Measurements from ENCODE around the gene MSH5.
"Not testable (repeated sequence)": the region's sequence is repeated elsewhere in the genome, so short reads cannot be mapped to it uniquely, and the experiment has no call there.

Gene MSH5

DNA sequence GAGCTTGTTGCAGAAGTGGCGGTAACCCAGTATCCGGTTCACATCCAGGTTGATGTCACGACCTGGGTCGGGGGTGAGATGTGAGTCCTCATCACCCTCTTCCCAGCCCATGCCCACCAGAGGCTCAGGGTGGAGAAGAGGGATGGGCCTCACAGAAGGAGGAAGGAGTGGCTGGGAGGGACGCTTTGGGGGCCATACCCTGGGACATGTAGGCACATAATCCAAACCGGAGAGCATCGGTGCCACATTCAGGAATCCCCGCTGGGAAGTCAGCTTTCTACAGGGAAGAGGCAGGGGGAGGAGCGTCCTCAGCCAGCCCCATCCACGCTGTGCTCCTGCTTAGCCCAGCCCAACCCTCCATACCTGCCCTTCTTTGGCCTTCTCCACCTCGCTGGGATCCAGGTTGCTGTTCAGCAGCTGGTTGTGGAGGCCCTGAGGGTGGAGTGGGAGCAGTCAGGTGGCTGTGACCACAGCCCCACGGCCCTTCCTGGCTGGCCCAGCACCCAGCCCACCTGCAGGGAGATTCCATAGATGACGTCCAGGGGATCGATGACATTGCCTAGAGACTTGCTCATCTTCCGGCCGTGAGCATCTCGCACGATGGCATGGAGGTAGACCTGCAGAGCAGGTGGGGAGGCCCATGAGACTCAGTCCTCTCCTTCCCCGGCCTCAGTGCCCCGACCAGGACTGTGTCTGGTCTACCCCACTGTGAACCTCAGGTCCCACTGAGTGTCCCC, 40.9 kb downstream of the MSH5 start:
- FAIRE-seq: no peak

DNA sequence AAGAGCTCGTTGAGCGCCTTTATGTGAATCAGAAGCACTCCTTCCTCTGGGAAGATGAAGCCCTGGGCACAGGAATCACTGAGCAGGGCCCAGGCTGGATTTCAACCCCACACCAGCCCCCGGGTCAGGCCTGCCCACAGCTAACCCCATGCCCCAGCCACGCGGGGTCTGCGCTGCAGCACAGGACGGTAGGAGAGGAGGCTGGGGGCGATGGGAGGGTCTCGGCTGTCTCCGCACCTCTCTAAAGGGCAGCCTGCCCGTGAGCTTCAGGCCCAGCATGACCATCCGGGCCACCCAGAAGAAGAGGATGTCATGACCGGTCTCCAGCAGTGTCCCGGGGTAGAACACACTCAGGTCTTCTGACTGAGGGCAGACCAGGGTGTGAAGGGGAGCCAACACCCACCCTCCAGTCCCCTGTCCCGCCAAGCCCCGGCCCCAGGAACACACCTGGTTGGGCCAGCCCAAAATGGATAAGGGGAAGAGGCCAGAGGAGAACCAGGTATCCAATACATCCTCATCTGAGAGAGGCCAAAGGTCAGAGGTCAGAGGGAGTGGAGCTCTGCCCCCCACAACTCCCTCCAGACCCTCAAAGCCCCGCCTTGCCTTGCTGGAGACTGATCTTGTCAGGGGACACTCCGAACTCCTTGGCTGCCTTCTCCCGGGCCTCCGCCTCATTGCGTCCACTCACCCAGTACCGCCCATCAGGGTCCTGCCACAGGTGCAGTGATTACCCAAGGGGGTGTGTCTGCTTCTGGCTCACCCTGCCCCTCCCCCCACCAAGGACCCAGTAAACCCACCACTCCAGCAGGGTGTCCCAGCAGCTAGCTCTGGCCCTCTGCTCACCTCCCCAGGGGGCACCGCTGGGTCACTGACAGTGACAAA, 41.7 kb downstream of the MSH5 start:
- FAIRE-seq: no peak

DNA sequence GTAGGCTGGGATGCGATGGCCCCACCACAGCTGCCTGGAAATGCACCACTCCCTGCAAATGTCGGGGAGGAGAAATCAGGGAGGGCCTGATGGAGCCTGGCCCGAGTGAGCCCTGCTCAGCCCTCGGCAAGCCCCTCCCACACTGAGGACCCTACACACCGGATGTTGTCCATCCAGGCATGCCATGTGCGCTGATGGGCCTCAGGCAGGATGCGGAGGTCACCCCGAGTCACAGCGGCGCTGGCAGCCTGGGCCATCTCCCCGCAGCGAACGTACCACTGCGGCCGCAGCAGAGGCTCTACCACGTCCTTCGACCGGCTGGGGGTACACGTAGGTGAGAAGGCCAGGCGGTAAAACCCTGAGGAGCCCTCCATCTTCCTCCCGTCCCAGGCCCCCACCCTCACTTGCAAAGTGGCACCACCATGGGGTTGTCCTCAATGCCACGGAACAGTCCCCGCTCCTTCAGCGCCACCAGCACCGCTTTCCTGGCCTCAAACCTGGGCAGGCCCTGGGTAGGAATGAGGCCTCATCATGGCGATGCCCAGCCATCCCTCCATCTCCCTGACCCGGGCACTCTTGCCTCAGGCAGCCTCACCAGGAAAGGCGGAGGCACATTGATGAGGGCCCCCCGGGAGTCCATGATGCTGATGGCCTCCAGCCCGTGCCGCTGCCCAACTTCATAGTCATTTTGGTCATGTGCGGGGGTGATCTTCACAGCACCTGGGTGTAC, 42.5 kb downstream of the MSH5 start:
- no peak for FAIRE-seq

DNA sequence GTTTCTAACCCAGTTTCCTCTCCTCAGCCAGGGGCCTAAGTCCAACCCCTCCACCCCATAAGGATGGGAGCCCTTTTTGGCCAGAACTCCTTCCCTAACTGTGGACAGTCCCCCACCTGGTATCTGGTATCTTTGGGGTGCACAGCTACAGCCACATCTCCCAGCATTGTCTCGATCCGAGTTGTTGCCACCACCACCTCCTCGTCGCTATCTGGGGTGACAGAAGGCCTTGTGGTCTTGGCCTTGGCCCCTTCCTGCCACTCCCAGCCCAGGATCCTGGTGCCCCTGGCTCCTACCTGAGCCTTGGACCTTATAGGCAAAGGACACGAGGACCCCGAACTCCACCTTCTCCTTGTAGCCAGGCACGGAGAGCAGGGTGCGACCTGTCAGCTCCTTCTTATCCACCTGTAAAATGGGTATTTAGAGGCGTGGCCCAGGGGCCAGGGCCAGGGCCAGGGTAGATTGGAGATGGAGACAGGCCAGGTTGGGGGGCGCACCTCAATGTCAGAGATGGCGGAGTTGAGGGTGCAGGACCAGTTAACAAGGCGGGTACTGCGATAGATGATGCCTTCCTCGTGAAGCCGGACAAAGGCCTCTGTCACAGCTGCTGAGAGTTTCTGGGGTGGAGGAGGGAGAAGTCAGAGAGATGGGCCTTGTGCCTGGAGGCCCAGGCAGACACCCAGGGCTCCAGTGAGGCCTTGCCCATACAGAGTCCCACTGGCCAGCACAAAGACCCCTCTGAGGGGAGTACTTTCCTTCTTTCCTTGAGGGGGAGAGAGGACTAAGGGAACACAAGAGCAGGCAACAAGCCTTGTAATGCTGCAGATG, 44.5 kb downstream of the MSH5 start:
- no peak for FAIRE-seq

DNA sequence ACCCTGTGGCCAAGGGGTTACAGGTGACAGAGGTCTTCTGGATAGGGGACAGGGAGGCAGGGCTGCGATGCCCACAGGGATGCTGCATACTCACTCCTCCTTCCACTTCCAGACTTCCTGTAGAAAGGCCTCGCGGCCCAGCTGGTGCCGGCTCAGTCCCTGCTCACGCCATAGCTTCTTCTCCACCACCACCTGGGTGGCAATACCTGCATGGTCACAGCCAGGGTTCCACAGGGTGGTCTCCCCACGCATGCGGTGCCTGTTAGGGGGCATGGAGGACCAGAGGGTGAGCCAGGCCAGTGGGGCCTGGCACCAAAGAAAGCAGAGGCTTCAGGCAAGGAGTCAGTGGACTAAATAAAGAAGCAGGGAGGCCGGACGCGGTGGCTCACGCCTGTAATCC, 45.7 kb downstream of the MSH5 start:
- FAIRE-seq: no peak

DNA sequence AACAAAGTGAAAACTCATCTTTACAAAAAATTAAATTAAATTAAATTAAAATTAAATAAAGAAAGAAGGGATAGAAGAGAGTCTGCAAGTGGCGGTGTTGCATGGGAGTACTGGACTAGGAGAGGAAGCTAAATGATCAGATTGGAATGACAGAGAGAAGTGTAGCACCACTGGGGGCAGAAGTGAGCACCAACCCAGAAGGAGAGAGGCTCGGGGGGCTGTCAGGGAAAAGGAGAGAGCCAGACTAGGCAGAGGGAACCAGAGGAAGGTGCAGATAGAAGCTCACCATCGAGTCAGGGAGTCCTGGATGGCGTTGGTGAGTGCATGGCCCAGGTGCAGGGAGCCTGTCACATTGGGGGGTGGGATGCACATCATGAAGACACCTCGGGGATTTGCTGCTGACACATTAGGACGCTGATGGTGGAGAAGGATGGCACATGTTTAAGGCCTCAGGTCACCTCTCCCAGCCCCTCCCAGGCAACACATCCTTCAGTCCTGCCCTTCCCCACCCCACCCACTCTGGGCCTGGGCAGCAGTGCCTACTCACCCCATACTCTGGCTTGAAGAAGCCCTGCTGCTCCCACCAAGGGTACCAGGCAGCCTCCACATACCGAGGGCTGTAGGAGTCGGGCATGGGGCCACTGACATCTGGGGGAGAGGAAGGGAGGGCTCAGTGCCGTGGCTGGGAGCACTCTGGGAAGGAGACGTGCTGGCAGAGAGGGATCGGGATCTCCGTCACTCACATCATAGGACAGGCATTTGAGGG, 51.7 kb downstream of the MSH5 start:
- no peak for FAIRE-seq

DNA sequence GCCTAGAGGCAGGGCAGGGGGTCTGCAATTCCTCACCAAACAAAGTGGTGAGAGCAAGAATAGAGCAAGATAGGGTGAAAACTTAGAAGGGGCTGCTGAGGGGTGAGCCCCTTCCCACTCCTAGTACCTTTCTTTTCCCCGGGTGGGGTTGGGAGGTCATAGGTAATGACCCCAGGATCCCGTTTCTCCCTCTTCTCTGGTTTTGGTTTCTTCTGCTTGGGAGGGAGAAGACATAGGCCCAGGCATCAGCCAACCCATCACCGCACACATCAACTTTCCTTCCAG, 52.2 kb downstream of the MSH5 start:
- FAIRE-seq: no peak

DNA sequence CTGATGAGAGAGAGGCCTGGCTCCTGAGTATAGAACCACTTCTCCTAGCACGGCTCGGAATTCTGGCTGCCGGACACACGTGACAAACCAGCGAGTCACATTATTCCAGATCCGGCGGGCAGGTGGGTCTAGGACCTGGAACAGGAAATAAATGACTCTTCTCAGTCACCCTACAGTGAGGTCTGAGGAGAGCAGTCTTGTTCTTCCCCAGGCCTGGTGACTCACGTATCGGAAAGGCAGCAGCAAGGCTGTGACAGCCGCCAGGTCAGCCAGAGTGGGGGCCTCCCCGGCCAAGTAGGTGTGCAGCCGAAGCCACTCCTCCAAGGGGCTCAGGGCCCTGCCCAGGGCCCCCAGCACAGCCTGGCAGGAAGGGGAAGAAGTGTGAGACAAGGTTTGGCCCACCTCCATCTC, 53.0 kb downstream of the MSH5 start:
- FAIRE-seq: no peak

DNA sequence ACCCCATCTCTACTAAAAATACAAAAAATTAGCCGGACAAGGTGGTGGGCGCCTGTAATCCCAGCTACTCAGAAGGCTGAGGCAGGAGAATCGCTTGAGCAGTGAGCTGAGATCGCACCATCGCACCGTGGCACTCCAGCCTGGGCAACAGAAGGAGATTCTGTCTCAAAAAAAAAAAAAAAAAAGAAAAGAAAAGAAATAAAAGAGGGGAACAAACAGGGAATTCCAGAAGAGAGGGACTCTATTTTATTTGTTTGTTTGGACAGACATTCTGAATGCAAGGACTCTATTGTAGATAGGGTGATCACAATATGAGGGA, 54.1 kb downstream of the MSH5 start:
- not testable (repeated sequence) for FAIRE-seq

DNA sequence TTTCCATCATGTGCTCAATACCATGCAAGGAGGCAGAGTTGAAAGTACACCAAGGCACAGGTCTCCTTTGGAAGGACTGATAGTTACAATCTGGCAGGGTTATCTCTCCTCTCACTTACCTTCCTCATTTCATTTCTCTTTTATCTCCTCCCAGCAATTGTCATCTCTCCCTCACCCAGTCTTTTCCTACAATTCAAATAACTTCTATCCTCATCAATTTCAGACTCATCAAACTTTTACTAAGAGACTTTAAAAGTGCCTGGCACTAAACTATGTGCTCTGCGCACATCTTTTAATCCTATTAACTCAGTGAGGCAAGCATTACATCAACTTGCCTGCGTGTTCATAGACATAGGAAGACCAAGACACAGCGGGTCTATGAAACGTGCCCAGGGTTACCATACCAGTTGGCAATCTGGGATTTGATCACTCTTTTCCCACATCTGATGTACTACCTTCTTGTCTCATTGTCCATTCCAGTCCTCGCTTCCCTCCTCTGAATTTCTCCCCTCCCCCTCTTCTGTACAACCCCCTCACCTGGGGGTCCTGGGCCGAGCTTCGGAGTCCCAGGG, 54.6 kb downstream of the MSH5 start:
- FAIRE-seq: no peak

DNA sequence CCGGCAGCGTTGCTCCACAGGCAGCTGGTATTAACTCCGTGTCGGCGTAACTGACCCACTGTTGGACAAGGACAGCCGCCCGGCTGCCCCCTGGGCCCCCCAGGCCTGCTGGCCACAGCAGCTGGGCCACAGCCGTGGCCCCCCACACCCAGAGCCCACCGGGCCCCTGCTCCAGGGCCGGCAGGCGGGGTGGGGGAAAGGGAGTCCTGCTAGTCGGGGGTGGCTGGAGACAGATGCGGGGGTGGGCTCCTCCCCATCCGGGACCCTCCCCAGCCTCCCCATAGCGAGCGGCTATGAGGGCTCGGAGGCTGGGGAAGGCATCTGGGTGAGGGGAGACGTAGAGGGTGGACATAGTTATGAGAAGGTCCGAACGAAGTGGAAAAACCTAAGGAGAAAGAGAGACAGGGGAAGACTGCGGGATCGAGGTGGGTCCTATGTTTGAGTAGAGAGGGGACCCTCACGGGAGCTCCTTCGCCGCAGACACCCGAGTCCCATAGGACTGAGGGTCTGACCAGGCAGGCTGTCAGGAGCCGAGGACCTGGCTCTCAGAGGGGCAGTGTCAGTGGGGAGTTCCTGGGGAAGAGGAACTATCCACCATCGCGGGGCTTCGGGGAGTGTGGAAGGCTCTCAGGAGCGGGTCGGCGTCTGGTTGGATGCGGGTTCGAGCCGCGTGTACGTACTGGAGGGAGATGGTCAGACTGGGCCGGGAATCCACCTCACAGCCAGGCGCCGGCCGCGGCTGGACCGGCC, 55.2 kb downstream of the MSH5 start:
- FAIRE-seq: no peak

DNA sequence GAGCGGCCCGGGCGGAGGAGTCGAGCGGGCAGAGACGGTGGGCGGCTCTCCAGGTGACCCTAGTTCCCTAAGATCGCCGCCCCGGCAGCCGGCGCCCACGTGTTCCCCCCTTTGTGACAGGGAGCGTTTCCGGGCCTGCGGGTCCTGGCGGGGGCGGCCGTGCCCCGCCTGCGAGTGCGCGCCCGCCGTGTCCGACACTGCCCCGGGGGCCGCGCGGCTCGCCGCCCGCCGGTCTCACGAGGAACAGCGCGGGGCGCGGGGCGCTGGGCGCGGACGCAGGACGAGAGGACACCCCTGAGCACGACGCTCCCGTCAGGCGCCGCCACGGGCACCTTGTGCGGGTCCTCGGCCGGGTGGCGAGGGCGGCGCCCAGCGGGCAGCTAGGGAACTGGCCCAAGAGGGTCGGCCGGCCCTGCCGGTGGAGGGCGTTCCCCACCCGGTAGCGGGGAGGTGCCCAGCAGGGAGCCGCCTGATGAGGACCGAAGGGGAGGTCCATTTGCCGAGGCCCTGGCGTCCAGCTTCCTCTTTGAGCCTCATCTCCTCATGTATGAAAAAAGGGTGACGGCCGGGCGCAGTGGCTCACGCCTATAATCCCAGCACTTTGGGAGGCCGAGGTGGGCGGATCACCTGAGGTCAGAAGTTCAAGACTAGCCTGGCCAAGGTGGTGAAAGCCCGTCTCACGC, 56.0 kb downstream of the MSH5 start, which contains the start of gene VARS1:
TSS of gene VARS1 (minus strand) at position 137 of the 683 bp plus-strand sequence. CDS start 535 bp downstream, outside the sequence.
- no peak for FAIRE-seq

DNA sequence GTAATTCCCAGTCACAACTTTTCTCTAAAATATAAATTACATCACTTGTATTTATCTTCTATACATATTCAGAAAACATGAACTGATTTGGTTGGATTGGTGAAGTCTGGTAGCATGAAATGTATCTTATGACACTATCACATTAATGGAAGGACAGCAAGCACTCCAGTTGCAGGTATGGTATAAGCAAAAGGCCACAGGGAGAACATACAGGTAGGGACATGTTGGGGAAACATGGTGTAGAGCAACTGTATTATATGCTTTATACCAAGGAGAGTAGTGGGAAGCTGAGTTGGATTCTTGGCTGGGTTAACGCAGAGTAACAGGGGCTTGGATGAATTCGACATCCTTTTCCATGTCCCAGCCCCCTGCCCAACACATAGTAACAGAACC, 57.2 kb downstream of the MSH5 start:
- no peak for FAIRE-seq

DNA sequence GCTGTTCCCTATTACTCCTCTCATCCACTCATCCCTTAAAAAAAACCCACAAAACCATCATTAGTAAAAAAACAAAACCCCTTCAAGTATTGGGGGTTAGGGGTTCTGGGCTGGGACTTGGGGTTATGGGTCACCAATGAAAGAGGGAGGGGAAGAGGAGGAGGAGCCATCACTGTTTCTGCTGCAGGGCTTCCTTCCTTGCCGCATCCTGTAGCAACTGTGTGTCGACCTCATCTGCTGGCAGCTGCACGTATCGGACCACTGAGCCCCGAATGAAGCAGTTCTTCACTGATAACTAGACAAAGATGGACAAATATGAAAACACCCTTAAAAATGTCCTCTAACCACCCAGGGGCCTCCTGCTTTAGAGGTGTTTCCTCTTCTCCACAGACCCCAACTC, 57.8 kb downstream of the MSH5 start:
- no peak for FAIRE-seq

DNA sequence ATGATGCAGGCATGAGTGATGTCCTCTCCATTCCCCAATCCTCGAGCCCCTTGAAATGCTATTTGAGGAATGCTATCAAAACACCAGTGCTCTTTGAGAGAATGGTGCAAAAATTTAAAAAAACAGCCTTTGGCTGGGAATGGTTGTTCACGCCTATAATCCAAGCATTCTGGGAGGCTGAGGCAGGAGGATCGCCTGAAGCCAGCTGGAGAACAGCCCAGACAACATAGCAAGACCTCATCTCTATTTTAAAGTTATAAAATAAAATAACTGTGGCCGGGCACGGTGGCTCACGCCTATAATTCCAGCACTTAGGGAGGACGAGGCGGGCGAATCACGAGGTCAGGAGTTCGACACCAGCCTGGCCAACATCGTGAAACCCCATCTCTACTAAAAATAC, 60.0 kb downstream of the MSH5 start:
- no peak for FAIRE-seq

DNA sequence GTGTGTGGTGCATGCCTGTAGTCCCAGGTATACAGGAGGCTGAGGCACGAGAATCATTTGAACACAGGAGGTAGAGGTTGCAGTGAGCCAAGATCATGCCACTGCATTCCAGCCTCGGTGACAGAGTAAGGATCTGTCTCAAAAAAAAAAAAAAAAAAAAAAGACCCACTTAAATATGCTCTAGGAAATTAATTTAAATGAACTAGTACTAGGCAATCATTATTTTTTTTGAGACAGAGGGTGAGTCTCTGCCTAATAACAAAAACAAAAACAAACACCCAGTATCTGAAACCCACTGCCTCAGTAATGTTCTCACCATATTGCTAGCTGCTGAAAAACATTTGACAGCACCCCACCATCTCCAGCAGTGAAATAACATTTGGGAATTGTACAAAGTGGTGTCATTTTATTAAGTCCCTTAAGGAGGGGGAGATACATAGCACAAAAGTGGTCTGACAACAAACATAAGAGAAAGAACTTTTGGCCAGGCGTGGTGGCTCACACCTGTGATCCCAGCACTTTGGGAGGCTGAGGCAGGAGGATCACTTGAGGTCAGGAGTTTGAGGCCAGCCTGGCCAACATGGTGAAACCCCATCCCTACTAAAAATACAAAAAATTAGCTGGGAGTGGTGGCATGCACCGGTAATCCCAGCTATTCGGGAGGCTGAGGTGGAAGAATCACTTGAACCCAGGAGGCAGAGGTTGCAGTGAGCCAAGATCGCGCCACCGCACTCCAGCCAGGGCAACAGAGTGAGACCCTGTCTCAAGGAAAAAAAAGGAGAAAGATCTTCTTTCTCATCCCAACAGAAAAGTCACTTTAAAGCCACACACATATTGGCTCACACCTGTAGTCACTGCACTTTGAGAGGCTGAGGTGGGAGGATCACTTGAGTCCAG, 61.5 kb downstream of the MSH5 start:
- not testable (repeated sequence) for FAIRE-seq

DNA sequence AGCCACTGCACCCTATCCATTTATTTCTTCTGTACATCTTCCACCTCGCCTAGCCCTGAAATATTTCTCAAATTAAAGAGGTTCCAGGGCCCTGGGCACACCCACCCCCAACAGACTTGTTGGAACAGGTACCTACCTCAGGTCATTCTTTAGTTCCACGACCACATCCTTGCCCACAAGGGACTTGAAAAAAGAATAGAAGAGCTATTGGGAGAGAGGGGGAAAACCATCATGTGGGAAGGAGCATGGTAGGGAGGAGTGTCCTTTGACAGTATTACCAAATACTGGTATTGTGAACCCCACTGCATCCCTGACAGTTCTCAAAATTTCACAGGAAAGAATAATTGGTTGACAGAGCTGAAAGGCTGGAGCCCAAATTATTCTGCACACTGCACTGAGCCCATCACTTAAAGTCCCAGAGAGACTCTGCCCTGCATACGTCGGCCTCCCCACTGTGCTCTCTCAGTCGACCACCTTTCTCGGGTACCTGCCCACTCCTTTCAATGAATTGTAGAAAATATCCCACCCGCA, 66.2 kb downstream of the MSH5 start:
- no peak for FAIRE-seq

DNA sequence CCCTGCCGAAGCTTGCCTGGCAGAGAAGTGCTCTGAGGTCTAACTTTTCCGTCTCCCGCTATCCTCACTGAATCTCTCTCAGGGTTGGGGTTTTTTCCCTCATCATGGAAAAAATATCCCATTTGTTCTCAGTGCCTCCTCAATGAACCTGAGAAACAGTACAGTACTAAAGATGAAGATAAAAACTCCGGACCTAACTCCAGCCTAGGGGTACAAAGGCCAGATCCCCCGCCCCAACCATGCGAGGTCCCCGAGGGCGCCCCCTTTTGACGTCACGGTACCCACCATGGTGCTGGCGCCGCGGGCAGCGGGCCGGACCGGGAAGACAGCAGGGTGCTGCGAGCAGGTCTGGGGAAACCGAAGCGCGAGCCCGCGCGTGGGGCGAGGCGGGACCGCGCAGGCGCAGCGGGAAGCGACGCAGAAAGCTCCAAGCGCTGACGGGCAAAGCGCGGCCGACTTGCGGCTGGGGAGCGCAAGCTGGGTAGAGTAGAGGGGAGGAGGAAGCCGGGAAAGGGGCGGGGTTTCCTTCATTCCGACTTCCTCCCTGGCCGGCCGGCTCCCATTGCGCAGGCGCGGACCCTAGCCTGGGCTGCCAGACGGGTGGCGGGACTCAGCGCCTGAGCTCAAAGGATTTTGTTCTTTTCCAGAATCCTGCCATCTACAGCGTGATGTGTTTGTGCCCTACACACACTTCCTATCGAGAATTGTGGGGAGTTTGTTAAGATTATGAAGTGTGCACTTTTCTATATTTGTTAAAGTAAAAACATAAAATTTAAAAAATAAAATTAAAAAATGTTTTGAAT, 66.9 kb downstream of the MSH5 start, which contains the start of gene LSM2:
TSS of gene LSM2 (minus strand) at position 497 of the 803 bp plus-strand sequence. CDS start at position 288, 209 bp downstream.
- FAIRE-seq: peak; percentile 81
